Measurements from ENCODE around the gene SENP2. TPM values are rescaled to one million over a fixed set of nuclear protein-coding genes. Genes with fewer than 3 reads are reported as not detected.

SENP2 gene
- total and polyA plus RNA-seq, 10 of the 15 experiments (the other 5 are each of a cell fraction or from before 2014, with no cell fraction given) = 9.0 to 42.7 (median 25.1) TPM

DNA sequence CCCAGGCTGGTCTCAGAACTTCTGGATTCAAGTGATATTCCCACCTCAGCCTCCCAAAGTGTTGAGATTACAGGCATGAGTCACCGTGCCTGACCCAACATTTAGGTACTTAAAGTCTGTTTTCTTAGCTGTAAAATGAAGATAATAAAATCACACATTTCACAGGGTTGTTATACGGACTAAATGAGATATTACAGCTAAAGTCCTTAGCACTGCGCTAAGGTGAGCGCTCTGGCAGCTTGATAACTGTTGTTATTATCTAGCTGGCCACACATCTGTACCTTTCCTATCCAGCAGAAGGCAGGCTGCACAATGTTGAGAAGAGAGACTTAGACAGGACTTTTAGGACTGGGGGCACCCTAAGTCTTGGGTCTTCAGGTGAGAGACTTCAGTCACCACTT is 31.0 kb upstream of the SENP2 start:
- DNase-seq (ENCODE audit: low read depth, low spot score) (no peak), ATAC-seq (no peak), FAIRE-seq (no peak)
- ChIA-PET RAD21 (ENCODE audit: unreplicated experiment) (no interaction called here), CTCF (interaction anchor here (1.0 to 1.7 kb wide), 2 partner anchors 11 to 21 kb away, joined by 3 to 4 read pairs; no protein-coding TSS in a partner anchor), POLR2A (interaction anchor here (0.6 to 1.2 kb wide), 3 partner anchors 9 to 28 kb away, joined by 3 to 5 read pairs (median 4); no protein-coding TSS in a partner anchor), SMC1A (ENCODE audit: uncharacterized antibody, unreplicated experiment) (interaction anchor here (1.2 kb wide), 1 partner anchor 9 kb away, joined by 4 read pairs; no protein-coding TSS in a partner anchor)
- Histone ChIP-seq H3K9ac (ENCODE audit: control insufficient read depth, insufficient read depth, low read length) (no peak overlapping the region), H3K4me3 (no peak overlapping the region), H3K27me3 (replicated peaks in 1 of 2; ENCODE audit: control insufficient read depth in 2 of 2, insufficient read depth in 2 of 2, low read length in 1 of 2) (no peaks in the 10 kb centered on the region), H3K4me2 (ENCODE audit: control insufficient read depth, insufficient read depth) (no peak overlapping the region), H3K27ac (ENCODE audit: control insufficient read depth, insufficient read depth) (no peak overlapping the region), H3K36me3 (ENCODE audit: control insufficient read depth in 2 of 2, insufficient read depth in 2 of 2, low read length in 1 of 2) (no peaks in the 10 kb centered on the region), H2AFZ (ENCODE audit: control insufficient read depth, low read depth, low read length) (no peak overlapping the region), H3K9me3 (replicated peaks; ENCODE audit: control insufficient read depth, insufficient read depth, low read length) (no peaks in the 10 kb centered on the region), H3K79me2 (ENCODE audit: control insufficient read depth, insufficient read depth, low read length) (peaks cover 18% of the 10 kb centered on the region), H3K4me1 (ENCODE audit: control insufficient read depth, insufficient read depth, low read length) (peaks cover 11% of the 10 kb centered on the region), H4K20me1 (ENCODE audit: control insufficient read depth, insufficient read depth) (no peaks in the 10 kb centered on the region)
- no TSS peak for BruUV-seq (replicated peaks)
- in situ Hi-C loops (cut with MboI) = no loop called here
- no peak for TF ChIP-seq TCF3 (IDR thresholded peaks at IDR 0.05; ENCODE audit: borderline replicate concordance, insufficient read depth, low read depth, low read length)
- no peak for TF ChIP-seq ASH2L (IDR thresholded peaks at IDR 0.05; ENCODE audit: borderline replicate concordance, low read depth)
- no peak for TF ChIP-seq RAD51 (IDR thresholded peaks at IDR 0.05)
- TF ChIP-seq, protein P1, sequence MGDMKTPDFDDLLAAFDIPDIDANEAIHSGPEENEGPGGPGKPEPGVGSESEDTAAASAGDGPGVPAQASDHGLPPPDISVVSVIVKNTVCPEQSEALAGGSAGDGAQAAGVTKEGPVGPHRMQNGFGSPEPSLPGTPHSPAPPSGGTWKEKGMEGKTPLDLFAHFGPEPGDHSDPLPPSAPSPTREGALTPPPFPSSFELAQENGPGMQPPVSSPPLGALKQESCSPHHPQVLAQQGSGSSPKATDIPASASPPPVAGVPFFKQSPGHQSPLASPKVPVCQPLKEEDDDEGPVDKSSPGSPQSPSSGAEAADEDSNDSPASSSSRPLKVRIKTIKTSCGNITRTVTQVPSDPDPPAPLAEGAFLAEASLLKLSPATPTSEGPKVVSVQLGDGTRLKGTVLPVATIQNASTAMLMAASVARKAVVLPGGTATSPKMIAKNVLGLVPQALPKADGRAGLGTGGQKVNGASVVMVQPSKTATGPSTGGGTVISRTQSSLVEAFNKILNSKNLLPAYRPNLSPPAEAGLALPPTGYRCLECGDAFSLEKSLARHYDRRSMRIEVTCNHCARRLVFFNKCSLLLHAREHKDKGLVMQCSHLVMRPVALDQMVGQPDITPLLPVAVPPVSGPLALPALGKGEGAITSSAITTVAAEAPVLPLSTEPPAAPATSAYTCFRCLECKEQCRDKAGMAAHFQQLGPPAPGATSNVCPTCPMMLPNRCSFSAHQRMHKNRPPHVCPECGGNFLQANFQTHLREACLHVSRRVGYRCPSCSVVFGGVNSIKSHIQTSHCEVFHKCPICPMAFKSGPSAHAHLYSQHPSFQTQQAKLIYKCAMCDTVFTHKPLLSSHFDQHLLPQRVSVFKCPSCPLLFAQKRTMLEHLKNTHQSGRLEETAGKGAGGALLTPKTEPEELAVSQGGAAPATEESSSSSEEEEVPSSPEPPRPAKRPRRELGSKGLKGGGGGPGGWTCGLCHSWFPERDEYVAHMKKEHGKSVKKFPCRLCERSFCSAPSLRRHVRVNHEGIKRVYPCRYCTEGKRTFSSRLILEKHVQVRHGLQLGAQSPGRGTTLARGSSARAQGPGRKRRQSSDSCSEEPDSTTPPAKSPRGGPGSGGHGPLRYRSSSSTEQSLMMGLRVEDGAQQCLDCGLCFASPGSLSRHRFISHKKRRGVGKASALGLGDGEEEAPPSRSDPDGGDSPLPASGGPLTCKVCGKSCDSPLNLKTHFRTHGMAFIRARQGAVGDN (IDR thresholded peaks at IDR 0.05) = no peak
- WGBS (ENCODE audit: insufficient coverage, insufficient replicate concordance, low lambda C conversion rate, missing lambda C conversion rate) = 97% methylated on average over 4 of the region's 4 CpGs
- intact Hi-C loops (cut with micrococcal nuclease; ENCODE audit: unreplicated experiment) = loop anchor here (5.0 kb wide), 1 partner anchor 203 kb away; no protein-coding TSS in a partner anchor

Measured in GM12878 (cell line).